Inflammatory macrophage (primary cell): ENCODE measurements around the gene FUT1.
A peak's percentile ranks its signal among the peaks of the same experiment; 100 is the strongest.
"Not testable (repeated sequence)": the region's sequence is repeated elsewhere in the genome, so short reads cannot be mapped to it uniquely, and the experiment has no call there.

Experiments
- DNase-seq, 2 donors: peaks; one replicate each; pipeline ENCODE4 v3.0.0-alpha.2; 2020 to 2022
- total RNA-seq, 18 experiments: gene quantifications; one replicate each; lab custom pipeline; 2026; ENCODE audit warnings: mixed read lengths in 6 of 18, inconsistent platforms in 2 of 18; lab: John Stamatoyannopoulos, UW

The FUT1 gene
- total RNA-seq, result 0 to 0.19 (median 0.09) reads per million in 18 experiments

GRCh38 chr19:48752496-48753365 is at the start of gene FUT1:
FUT1 (minus strand) TSS chr19:48752641; CDS start chr19:48751281, 1,360 bp downstream.
- no peak for DNase-seq

- no peak for DNase-seq
Measured at GRCh38 chr19:48799358-48800300, 47.2 kb upstream of the FUT1 start.

- DNase-seq, result no peak
Measured at GRCh38 chr19:48798937-48799336, 46.5 kb upstream of the FUT1 start.

GRCh38 chr19:48797103-48797502 is 44.7 kb upstream of the FUT1 start:
- DNase-seq, result no peak

GRCh38 chr19:48796298-48797083 is 44.0 kb upstream of the FUT1 start:
- no peak for DNase-seq

- DNase-seq, result no peak
Measured at GRCh38 chr19:48795685-48796070, 43.2 kb upstream of the FUT1 start.

GRCh38 chr19:48795055-48795684 is 42.7 kb upstream of the FUT1 start:
- peak; percentile 94 to 95 for DNase-seq

GRCh38 chr19:48794291-48794690 is 41.9 kb upstream of the FUT1 start:
- DNase-seq, result no peak

- no peak for DNase-seq
Measured at GRCh38 chr19:48793271-48793670, 40.8 kb upstream of the FUT1 start.

GRCh38 chr19:48787331-48787730 is 34.9 kb upstream of the FUT1 start:
- not testable (repeated sequence) for DNase-seq

GRCh38 chr19:48786422-48786821 is 34.0 kb upstream of the FUT1 start:
- not testable (repeated sequence) for DNase-seq

- peak in 1 of 2 donors; percentile 25 for DNase-seq
Measured at GRCh38 chr19:48784527-48784926, 32.1 kb upstream of the FUT1 start.

- DNase-seq, result peak; percentile 77 to 84
Measured at GRCh38 chr19:48780631-48781391, 28.4 kb upstream of the FUT1 start.

GRCh38 chr19:48779636-48780035 is 27.2 kb upstream of the FUT1 start:
- DNase-seq, result no peak

GRCh38 chr19:48777720-48778119 is 25.3 kb upstream of the FUT1 start:
- no peak for DNase-seq

GRCh38 chr19:48777139-48777538 is 24.7 kb upstream of the FUT1 start:
- no peak for DNase-seq

- DNase-seq, result no peak
Measured at GRCh38 chr19:48772503-48772953, 20.1 kb upstream of the FUT1 start.

GRCh38 chr19:48770734-48771472 is 18.5 kb upstream of the FUT1 start:
- DNase-seq, result no peak

GRCh38 chr19:48770266-48770665 is 17.8 kb upstream of the FUT1 start:
- DNase-seq, result no peak

- DNase-seq, result peak; percentile 15 to 68
Measured at GRCh38 chr19:48768994-48769713, 16.7 kb upstream of the FUT1 start.
